Activated CD8-positive, alpha-beta memory T cell treated with anti-CD3 and anti-CD28 coated beads for 24 hours (primary cell): ENCODE data around the gene ABCA2.
A peak's percentile ranks its signal among the peaks of the same experiment; 100 is the strongest.
"Not testable (repeated sequence)": the region's sequence is repeated elsewhere in the genome, so short reads cannot be mapped to it uniquely, and the experiment has no call there.

ENCODE experiments used
- DNase-seq: peaks from one replicate; pipeline ENCODE4 v3.0.0-alpha.2; 2020

Gene ABCA2

DNA sequence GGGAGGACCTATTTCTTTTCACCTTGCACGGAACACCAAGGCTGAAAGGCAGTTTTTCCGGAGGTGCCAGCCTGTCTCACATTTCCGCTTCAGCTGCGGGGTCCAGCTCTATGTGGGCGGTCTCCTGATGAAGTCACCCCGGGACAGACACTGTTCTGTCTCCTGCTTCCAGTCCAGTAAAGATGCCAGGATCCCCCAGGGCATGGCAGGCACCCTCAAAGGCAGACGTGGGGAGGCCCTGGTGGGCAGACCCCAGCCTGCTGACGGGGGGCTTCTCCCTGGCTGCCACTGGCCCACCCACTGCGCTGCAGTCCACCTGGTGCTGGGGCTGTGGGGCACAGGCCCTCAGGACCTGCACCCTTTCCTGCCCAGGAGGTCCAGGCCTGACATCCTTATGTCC is 34.8 kb upstream of the ABCA2 start:
- DNase-seq: not testable (repeated sequence)

DNA sequence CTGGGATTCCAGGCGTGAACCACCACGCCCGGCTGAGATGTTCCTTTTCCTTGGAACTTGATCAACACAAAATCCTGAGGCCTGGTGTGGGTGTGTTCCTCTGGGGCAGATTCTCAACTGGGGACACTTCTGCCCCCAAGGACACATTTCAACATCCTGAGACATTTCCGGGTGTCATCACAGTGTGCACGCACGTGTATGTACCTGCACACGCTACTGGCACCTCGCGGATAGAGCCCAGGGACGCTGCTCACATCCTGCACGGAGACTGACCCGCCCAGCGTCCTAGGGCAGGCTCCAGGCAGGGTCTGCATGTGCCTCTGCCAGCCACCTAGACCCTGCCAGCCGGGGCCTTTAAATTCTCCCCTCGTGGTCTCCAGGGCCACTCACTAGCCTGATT is 34.3 kb upstream of the ABCA2 start:
- DNase-seq: no peak

DNA sequence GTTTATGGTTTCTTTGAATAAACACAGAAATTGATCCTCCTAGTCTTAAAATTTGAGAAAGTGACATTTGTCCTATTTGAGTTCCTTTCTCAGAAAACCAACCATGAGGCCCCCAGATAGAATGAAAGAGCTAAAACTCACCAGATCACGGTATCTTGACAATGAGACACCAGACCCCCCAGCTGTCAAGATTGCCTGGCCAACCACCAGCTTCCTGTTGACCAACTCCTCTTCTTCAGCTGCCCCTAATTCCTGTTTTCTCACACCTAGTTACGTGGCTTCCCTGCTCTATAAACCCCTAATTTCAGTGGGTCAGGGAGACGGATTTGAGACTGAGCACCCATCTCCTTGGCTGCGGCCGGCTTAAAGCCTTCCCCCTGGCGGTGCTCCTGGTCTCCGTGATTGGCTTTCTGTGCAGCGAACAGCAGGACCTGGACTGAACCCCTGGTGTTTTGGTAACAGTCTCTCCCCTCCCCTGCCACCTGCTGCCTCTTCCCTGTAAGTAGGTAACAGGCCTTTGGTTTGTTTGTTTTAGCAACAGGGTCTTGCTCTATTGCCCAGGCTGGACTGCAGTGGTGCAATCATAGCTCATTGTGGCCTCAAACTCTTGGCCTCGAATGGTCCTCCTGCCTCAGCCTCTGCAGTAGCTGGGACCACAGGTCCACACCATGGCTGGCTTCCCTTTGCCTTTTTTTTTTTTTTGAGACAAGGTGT is 30.6 kb upstream of the ABCA2 start:
- no peak for DNase-seq

DNA sequence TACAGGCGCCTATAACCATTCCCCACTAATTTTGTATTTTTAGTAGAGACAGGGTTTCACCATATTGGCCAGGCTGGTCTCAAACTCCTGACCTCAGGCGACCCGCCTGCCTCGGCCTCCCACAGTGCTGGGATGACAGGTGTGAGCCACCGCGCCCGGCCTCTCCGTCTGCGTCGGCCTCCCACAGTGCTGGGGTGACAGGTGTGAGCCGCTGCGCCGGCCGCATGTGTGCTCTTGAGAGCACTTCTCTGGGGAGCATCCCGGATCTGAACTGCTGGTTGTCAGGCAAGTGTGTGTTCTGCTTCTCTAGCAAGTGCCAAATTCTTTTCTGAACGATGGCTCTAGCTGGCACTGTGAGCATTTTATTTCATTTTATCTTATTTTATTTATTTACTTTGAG is 29.5 kb upstream of the ABCA2 start:
- DNase-seq: no peak

DNA sequence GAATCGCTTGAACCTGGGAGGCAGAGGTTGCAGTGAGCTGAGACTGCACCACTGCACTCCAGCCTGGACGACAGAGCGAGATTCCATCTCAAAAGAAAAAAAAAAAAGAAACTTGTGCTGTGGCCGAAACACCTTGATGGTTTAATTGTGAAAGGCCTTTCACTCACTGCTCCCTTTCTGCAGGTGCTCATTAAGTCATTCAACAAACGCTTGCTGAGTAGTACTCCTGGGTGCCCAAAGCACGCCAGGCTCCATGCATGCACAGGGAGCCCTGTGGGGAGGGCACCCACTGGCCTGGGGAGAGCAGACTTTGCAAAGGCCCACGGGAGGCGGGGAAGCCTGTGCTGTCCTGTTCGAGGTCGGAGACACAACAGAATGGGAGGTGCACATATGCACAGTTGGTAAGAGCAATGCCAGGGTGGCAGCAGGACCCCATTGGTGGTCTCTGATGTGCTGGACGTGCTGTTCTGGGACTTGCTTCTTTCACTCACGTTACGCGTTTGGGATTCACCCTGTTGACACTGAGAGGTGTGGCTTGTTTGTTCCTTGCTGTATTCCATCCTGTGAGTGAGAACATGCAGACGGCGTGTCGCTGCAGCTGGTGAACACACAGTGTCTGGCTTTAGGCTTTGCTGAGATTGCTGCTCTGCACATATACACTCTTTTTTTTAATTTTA is 28.8 kb upstream of the ABCA2 start:
- no peak for DNase-seq

DNA sequence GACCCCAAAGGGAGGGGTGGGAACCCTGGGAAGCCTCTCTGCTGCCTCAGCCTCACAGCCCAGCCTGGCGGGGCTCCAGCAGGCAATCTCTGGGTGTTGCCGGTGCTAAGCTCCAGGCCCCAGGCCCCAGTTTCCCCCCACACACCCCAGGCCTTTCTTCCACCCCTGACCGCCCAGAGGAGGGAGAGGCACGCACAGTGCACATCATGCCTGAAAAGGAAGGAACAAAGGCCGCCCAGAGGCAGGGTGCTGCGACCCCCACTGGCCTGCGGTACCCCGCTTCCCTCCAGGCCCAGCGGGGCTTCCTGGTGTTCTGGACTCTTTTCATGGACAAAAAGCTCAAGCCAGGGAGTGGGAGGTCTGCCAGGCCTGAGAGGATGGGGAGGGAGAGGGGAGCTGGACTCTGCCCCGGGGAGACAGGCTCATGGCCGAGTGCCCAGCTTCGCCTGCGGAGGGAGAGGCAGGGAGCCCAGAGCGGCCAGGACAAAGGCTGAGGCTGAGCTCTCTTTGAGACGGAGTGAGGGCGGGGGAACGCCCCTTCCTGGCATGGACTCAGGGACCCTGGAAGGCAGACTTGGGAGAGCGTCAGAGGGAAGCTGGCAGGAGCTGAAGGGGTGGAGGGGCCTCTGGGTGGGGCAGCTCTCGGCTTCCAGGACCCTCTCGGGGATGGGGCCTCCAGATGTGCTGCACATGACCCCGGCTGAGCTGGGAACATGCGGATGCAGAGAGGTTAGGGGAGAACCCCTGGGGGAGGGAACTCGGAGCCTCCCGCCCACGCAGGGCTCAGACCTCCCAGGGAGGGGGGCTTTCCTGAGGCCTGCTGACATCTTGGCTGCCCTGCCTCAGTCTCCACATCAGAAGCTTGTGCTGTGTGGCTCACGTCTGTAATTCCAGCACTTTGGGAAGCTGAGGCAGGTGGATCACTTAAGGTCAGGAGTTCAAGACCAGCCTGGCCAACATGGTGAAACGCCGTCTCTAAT is 27.6 kb upstream of the ABCA2 start:
- DNase-seq: no peak

DNA sequence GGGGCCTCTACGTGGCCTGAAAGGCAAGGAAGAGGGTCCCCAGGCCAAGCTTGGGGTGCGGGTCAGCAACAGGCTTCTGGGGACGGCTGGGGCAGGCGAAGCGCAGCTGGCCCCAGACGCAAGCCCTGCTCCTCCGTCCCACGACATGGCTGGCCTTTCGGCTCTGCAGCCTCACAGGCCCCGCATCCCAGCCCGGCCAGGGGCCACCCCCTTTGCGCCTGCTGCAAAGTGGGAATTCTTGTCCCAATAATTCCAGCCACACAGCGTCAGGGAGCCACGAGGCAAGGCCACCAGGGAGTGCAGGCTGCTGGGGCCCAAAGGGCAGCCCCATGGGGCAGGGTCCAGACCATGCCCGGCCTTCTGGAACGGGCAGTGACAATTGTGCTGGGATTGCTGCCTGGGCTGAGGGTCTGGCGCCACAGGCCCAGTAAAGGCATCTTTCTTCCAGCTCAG is 26.9 kb upstream of the ABCA2 start:
- DNase-seq: no peak

DNA sequence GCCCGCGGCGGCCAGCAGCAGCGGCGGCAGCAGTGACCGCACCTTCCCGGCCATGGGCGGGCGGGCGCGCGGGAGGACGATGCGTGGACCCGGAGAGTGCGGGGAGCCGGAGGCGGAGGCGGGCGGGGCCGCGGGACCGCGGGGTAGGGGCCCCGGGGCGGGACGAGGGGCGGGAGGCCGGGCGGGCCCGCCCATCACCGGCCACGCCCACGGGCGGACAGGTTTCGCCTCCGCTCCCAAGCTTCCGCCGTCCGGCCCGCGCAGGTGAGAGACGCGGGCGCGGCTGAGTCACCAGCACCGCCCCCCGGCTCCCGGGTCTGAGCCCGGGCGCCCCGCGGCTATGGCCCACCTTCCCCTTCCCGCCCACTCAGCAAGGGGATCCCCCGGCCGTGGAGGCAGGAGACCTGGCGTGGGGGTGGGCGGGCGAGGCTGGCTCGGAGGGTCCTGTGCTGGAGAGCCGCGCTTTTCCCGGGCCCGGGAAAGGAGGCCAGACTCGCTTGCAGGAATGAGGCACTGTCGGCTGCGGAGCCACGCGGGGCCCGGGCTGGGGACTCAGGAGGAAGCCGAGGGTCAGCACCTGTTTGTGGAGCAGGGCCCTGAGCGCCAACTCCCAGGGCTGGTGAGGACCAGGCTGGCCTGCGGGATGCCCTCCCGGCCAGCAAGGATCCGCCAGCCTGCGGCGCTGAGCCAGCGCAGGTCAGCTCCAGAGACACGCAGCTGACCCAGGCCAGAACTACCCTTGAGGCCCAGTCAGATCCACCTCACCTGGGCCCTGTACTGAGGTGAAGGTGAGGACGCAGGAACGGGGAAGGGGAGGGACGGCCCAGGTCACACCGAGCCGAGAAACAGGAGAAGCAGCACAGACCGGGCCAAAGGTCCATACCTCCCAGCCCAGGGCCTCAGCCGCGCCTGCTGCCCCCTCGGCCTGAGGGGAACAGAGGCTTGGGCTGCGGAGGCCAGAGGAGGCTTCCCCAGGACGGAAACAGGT is 26.2 kb upstream of the ABCA2 start, which contains the start of gene ENTPD2:
ENTPD2 (minus strand) TSS at position 118 of the 988 bp plus-strand sequence; CDS start at position 54, 64 bp downstream.
- no peak for DNase-seq

DNA sequence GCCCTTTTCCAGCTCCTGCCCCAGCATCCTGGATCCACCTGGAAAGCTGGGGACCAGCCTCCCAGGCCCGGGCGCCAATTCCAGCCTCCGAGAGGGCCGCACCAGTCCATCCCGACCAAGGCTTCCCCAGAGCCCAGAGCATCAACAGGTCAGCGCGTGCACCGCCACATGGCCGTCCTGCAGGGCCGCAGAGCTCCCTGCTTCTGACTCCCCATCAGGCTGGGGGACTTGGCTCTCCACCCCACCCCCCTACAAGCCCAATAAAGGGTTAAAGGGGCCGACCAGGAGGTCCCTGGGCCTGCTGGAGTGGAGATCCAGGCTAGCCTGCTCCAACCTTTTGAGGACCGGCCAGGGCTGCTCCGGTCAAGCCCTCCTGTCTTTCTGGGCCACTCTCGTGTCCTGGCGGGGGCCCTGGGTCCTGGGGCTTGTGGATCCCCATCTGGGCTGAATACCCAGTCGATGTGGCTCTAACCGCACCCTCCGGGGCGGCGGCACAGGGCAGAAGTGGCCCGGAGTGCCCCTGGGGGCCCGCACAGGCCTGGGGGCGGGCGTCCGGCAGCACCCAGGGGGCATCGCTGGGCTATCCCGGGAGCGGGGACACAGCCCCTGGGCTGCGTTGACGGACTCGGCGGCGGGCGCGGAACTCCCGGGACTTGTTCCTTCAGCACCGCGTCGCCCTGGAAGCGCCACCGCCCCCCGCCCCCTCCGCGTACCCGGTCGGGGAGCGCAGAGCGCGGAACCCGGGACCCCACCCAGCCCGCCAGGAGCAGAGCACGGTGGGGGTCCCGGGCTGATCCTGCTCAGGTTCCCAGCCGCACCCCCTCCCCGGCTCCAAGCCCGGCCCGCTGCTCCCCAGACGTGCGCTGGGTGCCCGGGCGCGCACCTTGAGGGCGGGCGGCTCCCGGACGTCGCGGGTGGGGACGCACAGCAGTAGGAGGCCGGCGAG is 25.2 kb upstream of the ABCA2 start:
- no peak for DNase-seq

DNA sequence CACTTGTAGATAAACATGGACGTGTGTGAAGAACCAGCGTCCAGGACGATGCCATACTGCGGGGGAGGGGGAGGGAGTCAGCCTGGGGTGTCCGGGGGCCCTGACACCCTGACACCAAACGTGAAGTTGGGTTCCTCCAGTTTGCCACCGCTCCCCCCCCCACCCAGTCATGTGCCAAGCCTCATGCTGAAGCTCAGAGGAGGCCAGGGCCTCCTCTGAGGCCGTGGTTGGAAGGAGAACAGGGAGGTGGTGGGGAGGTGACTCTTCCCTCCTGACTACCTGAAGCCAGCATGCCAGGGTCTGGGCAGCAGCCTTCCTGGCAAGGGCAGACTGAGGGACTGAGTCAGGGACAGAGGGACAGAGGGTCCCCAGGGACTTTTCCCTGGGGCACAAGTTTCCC is 24.3 kb upstream of the ABCA2 start:
- no peak for DNase-seq

DNA sequence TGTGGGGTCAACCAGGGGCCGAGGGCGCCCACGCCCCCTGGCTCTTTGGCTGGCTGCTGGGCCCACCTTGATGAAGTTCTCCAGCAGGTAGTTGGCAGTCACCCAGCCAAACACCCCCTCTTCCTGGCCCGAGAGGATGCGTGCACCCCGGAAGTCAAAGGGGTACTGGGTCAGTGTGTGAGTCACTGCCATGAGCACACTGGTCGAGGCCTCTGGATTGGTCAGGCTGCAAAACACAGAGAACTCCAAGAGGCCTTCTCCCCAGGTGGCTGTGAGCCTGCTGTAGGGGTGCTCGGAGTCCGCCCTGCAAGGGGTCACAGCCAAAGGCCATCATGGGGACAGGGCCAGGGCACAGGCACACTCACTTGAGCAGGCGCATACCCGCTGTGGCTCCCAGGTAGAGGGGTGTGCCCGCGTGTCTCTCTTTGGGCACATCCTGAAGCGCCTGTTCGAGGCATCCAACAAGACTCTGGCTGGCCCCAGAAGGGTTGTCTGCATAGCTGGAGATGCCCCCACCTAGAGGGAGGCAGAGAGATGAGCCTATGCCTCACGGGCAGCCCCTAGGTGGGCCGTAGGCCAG is 23.2 kb upstream of the ABCA2 start:
- DNase-seq: no peak

DNA sequence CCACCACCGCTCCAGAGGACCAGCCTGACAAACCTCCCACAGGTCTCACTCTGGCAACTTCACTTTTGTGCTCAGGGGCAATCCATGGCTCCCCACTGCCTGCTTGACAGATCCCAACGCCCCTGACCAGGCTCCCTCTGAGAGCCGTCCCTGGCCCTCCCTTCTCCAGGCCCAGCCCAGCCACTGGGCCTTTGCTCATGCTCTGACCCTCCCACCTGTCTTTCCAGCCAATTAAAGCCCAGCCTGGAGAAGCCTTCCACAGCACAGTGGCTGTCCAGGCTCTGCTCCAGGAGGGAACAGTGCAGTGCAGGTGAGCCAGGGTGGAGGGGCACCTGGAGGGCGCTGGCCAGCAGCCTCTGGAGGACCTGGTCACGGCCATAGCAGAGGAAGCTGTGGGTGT is 22.5 kb upstream of the ABCA2 start:
- DNase-seq: no peak

DNA sequence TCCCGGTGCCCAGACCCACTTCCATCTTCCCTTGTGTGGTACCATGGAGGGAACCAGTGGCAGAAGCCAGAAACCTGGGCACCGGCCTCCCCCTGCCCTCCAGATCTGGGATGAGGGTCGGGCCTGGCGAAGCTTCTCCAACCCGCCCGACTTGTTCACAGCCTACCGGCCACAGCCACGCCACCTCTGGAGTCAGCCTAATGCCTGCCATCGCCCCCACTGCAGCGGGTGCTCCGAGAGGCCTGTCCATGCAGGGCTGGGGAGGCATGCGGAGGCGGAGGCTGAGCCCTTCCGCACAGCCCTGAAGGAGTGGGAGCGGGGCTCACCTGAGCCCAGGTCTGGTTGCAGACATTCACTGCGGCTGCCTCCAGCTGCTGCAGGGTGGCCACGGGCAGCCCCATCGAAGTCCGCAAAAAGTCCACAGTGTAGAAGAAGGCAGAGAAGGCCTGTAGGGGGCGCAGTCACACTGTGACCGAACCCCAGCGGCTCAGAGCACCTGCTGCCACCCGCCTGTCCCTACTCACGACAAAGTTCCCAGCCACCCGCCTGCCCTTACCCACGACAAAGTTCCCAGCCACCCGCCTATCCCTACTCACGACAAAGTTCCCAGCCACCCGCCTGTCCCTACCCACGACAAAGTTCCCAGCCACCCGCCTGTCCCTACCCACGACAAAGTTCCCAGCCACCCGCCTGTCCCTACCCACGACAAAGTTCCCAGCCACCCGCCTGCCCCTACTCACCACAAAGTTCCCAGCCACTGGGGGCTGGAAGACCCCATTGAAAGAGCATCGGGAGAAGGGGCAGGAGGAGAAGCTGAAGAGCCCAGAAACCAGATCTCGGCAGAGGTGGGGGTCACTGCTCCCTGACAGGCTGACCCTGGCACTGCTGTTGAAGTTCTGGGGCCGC is 21.8 kb upstream of the ABCA2 start:
- DNase-seq: no peak

DNA sequence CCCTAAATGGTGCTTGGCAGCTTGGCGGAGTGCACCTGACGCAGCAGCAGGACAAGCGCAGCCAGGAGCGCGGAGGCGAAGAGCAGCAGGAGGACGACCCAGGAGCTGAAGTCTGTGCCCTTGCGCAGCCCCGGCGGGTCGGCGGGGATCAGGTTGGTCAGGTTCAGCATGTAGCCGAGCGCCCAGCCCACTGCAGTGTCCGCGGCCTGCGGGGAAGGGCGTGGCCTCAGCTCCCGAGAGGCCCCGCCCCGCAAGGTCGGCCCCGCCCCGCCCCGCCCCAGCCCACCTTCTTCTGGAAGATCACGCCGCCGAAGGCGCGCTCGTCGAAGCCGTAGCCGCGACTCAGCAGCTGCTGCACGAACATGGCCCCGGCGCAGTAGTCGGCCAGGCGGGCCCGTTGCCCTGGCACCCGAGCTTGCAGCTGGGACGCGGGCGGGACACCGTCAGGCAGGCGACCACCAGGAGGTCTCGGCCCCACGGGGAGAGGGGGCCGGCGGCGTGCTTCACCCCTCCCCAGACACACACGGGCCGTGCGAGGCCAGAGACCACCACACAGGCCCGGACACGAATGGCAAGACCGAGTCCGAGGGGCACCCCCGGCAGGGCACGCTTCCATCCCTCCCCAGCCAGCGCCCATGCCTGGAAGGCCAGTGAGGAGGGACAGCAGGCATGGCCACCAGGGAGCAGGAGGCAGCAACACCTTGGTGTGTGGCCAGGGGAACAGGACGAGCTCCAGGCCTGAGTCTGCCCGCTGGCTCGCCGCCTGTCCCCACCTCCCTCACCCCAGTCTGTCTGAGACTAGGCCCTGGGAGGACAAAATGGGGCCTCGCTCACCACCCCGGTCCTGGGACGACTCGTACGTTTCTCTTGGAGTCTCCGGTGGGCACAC is 20.9 kb upstream of the ABCA2 start:
- DNase-seq: no peak

DNA sequence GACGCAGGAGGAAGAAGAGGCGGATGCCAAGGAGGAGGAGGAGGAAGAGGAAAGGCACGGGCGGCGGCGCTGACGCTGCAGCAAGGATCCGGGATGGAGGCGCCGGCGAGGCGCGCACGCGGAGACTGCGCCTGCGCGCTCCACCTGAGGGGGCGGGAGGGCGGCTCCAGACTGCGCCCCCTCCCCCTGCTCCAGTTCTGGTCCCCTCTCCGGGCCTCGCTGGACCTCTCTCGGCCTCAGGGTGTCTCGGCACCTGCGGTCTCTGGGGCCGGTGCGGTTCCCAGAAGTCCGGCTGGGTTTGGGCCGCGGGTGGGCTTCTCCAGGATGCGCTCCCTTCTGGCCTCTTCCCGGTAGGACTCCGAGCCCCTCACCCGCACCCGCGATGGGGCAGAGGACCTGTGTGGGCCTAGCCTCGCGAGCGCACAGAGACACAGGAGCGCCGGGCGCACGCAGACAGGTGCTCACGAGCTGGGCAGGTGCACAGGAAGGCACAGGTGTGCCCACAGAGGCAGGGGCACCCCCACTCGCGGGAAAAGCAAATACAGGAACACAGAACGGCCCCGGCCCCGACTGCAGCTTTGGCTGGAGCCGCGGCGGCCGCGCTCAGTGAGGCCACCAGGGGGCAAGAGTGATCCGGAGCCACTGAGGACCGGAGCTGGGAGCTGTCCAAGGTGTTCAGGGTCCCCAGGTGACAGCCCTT is 18.2 kb upstream of the ABCA2 start, which contains the start of gene NPDC1:
NPDC1 (minus strand) TSS at position 90 of the 700 bp plus-strand sequence. CDS start 188 bp downstream, outside the sequence.
- DNase-seq: peak; percentile 91

DNA sequence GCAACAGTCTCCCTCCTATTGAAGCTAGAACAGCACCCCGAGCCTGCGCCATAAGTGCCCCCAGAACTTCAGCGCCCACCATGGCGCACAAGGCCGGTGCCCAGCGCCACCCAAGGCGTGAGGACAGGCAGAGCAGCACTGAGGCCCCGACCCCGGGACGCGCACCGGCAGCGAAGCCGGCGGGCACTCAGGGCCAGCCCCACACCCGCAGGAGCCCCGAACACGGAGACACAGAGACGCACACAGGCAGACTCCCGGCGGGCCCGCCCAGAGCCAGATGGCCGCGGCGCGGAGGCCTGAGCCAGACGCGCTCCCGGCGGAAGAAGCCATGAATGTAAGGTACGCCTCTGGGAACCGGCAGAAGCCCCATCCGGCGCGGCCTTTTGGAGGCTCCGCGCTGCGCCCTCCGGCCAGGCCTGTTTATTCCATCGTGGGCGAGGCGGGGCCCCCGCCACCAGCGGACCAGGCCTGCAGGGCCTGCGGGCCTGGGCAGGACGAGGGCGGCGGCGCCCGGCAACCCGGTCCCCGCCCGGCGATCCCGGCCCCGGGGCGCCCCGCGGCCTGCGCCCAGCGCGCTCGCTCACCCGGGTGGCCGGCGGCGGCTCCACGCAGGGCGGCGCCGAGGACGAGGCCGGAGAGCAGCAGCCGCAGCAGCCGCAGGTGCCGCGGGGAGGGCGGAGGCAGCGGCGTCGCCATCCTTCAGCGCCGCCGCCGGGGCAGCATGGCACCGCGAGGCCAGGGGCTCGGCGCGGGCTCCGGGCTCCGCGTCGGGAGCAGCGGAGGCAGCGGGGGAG is 17.5 kb upstream of the ABCA2 start:
- no peak for DNase-seq
